Skeletal muscle satellite cell (primary cell): ENCODE results near the gene ANKFN1.
A peak's percentile ranks its signal among the peaks of the same experiment; 100 is the strongest.

ENCODE experiments used
- H3K27me3 ChIP-seq: 2 replicates; pipeline ENCODE4 v1.7.0; 2013; ENCODE audit warnings: low read length; ENCODE audit not compliant: control insufficient read depth, insufficient read depth
- H3K36me3 ChIP-seq: 2 replicates; pipeline ENCODE4 v1.7.0; 2013; ENCODE audit warnings: mild to moderate bottlenecking, control low read depth, low read length; ENCODE audit not compliant: insufficient read depth
- H3K4me1 ChIP-seq: 2 replicates; pipeline ENCODE4 v1.7.0; 2013; ENCODE audit warnings: low read length; ENCODE audit not compliant: control insufficient read depth, insufficient read depth
- H3K4me2 ChIP-seq: 2 replicates; pipeline ENCODE4 v1.7.0; 2013; ENCODE audit warnings: mild to moderate bottlenecking, low read length
- H3K4me3 ChIP-seq: 2 replicates; pipeline ENCODE4 v1.7.0; 2013; ENCODE audit warnings: low read length
- H3K9ac ChIP-seq: 2 replicates; pipeline ENCODE4 v1.7.0; 2013; ENCODE audit warnings: mild to moderate bottlenecking, low read depth, low read length, moderate library complexity
- H3K9me3 ChIP-seq: replicated peaks from 2 replicates; pipeline ENCODE4 v1.7.0; 2013; ENCODE audit warnings: mild to moderate bottlenecking, control low read depth, low read length

ANKFN1 gene

GRCh38 chr17:56148333-56148732 lies 4.9 kb upstream of the ANKFN1 start:
- H3K4me3 ChIP-seq: no peak overlapping the region
- no peaks in the 10 kb centered on the region for H3K9me3 ChIP-seq
- H3K4me2 ChIP-seq: no peak overlapping the region
- no peaks in the 10 kb centered on the region for H3K4me1 ChIP-seq
- H3K9ac ChIP-seq: no peak overlapping the region
- no peaks in the 10 kb centered on the region for H3K27me3 ChIP-seq
- no peaks in the 10 kb centered on the region for H3K36me3 ChIP-seq

DNA sequence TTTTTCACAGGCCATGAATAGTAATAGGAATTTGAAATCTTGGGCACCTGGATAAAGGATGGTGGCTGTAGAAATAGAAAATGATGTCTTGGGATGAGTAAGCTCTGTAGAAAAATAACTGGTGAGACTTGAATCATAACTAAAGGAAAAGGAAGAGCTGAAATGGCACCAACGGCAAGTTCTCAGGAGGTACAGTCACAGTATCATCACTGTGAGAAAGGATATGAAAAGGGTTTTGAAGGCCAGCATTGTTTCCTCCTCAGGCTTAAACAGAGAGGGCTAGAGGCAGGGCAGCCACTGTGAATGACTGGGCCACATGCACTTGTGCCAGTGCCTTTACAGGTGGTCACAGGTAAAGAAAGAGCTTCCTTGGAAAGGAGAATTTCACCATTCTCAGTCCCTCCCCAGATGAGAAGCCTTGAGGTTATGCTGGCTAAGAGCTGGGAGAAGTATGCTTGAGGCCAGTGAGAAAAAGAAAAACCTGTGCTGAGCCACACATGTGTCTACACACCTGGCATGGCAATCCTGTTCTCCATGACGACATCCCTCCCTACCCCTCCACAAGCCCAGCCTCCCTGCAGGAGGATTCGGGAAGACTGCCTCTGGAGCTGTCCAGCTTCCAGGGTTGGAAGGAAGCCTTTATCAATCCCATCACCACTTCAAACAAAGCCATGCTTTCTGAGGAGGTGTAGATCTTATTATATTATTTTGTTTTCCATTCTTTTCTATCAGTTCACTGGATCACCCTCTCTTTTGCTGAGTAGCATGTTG lies 3.8 kb upstream of the ANKFN1 start:
- Histone ChIP-seq H3K4me1 (no peaks in the 10 kb centered on the region), H3K9me3 (no peaks in the 10 kb centered on the region), H3K4me2 (no peak overlapping the region), H3K27me3 (no peaks in the 10 kb centered on the region), H3K4me3 (no peak overlapping the region), H3K9ac (no peak overlapping the region), H3K36me3 (no peaks in the 10 kb centered on the region)

GRCh38 chr17:56150649-56151048 lies 2.6 kb upstream of the ANKFN1 start:
- Histone ChIP-seq H3K36me3 (no peaks in the 10 kb centered on the region), H3K27me3 (no peaks in the 10 kb centered on the region), H3K9ac (no peak overlapping the region), H3K4me3 (no peak overlapping the region), H3K4me1 (no peaks in the 10 kb centered on the region), H3K4me2 (no peak overlapping the region), H3K9me3 (no peaks in the 10 kb centered on the region)

GRCh38 chr17:56157845-56158244 lies 4.6 kb downstream of the ANKFN1 start:
- no peaks in the 10 kb centered on the region for H3K27me3 ChIP-seq
- no peak overlapping the region for H3K9ac ChIP-seq
- H3K4me3 ChIP-seq: no peak overlapping the region
- peaks cover 6% of the 10 kb centered on the region for H3K4me1 ChIP-seq
- no peaks in the 10 kb centered on the region for H3K36me3 ChIP-seq
- no peak overlapping the region for H3K4me2 ChIP-seq
- H3K9me3 ChIP-seq: no peaks in the 10 kb centered on the region

GRCh38 chr17:56158344-56158743 lies 5.1 kb downstream of the ANKFN1 start:
- Histone ChIP-seq H3K36me3 (no peaks in the 10 kb centered on the region), H3K27me3 (no peaks in the 10 kb centered on the region), H3K4me1 (peaks cover 10% of the 10 kb centered on the region), H3K4me3 (no peak overlapping the region), H3K4me2 (no peak overlapping the region), H3K9ac (no peak overlapping the region), H3K9me3 (no peaks in the 10 kb centered on the region)

GRCh38 chr17:56158915-56159825 lies 5.9 kb downstream of the ANKFN1 start:
- Histone ChIP-seq H3K4me2 (no peak overlapping the region), H3K4me3 (no peak overlapping the region), H3K4me1 (peaks cover 18% of the 10 kb centered on the region)

GRCh38 chr17:56159826-56160380 lies 6.6 kb downstream of the ANKFN1 start:
- Histone ChIP-seq H3K4me2 (no peak overlapping the region), H3K4me1 (peaks cover 23% of the 10 kb centered on the region), H3K27me3 (no peaks in the 10 kb centered on the region), H3K36me3 (no peaks in the 10 kb centered on the region), H3K9ac (no peak overlapping the region), H3K4me3 (no peak overlapping the region), H3K9me3 (no peaks in the 10 kb centered on the region)

More at GRCh38 chr17:56158915-56159825, 5.9 kb downstream of the ANKFN1 start:
- Histone ChIP-seq H3K9ac (no peak overlapping the region), H3K27me3 (no peaks in the 10 kb centered on the region), H3K36me3 (no peaks in the 10 kb centered on the region), H3K9me3 (no peaks in the 10 kb centered on the region)

DNA sequence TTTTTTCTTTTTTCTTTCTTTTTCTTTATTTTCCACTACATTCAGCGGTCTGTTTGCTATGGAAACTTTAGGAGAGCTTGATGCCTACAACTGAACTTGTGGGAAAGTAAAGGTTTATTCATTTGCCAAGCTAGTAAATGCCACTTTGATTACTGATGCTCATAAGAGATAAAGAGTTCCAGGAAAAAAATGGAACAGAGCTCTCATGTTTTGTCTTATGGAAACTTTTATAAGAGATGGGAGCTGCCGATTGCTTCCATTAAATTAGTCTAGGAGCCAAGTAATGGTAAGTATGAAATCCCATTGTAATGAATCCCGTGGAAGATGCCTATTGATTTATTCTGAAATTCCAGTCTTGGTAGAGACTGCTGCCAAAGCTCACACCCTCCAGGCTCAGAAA lies 7.1 kb downstream of the ANKFN1 start:
- no peaks in the 10 kb centered on the region for H3K27me3 ChIP-seq
- no peak overlapping the region for H3K4me2 ChIP-seq
- no peaks in the 10 kb centered on the region for H3K9me3 ChIP-seq
- H3K9ac ChIP-seq: no peak overlapping the region
- no peak overlapping the region for H3K4me3 ChIP-seq
- H3K4me1 ChIP-seq: peaks cover 27% of the 10 kb centered on the region
- no peaks in the 10 kb centered on the region for H3K36me3 ChIP-seq

GRCh38 chr17:56165072-56165641 lies 11.9 kb downstream of the ANKFN1 start:
- H3K9ac ChIP-seq: peak overlapping the region; percentile 36
- H3K4me1 ChIP-seq: peaks cover 34% of the 10 kb centered on the region
- H3K36me3 ChIP-seq: no peaks in the 10 kb centered on the region
- no peak overlapping the region for H3K4me3 ChIP-seq
- H3K4me2 ChIP-seq: no peak overlapping the region
- H3K9me3 ChIP-seq: no peaks in the 10 kb centered on the region
- H3K27me3 ChIP-seq: no peaks in the 10 kb centered on the region

- H3K36me3 ChIP-seq: no peaks in the 10 kb centered on the region
- H3K4me3 ChIP-seq: no peak overlapping the region
- peaks cover 49% of the 10 kb centered on the region for H3K4me1 ChIP-seq
- no peaks in the 10 kb centered on the region for H3K9me3 ChIP-seq
- no peak overlapping the region for H3K4me2 ChIP-seq
- no peak overlapping the region for H3K9ac ChIP-seq
- no peaks in the 10 kb centered on the region for H3K27me3 ChIP-seq
Measured at GRCh38 chr17:56167491-56167890, 14.2 kb downstream of the ANKFN1 start.

GRCh38 chr17:56169621-56170020 lies 16.3 kb downstream of the ANKFN1 start:
- Histone ChIP-seq H3K27me3 (no peaks in the 10 kb centered on the region), H3K9me3 (no peaks in the 10 kb centered on the region), H3K4me3 (no peak overlapping the region), H3K4me1 (peaks cover 52% of the 10 kb centered on the region), H3K4me2 (no peak overlapping the region), H3K9ac (no peak overlapping the region), H3K36me3 (no peaks in the 10 kb centered on the region)
